ENCODE data around the gene KDM4C. TPM values are rescaled to one million over a fixed set of nuclear protein-coding genes. Genes with fewer than 3 reads are reported as not detected.

KDM4C gene
- total RNA-seq, 4 donors from 2014 or later = 75.0 to 95.9 (median 88.9) TPM

GRCh38 chr9:6986141-6986815, 228.5 kb downstream of the KDM4C start:
- in situ Hi-C loops (cut with MboI; ENCODE audit: low pct_ligation_motif_present in 1 of 4, low pct_unique_long_range_greater_than_20kb in 1 of 4, low sequenced_read_pairs in 3 of 4) (no loop called here), intact Hi-C loops (cut with DNase I; ENCODE audit: low total_unique reads) (no loop called here)
- Histone ChIP-seq H3K9me3 (no peaks in the 10 kb centered on the region), H3K4me3 (no peak overlapping the region), H3K4me1 (no peaks in the 10 kb centered on the region), H3K27me3 (no peaks in the 10 kb centered on the region), H3K27ac (no peak overlapping the region), H3K36me3 (peaks cover 0 to 37% (median 11%) of the 10 kb centered on the region in 4 donors)
- WGBS, 2 donors (ENCODE audit: low coverage in 1 of 2) = 53 to 86% methylated on average over 3 to 5 of the region's 5 CpGs
- no peak for TF ChIP-seq POLR2AphosphoS5 (IDR thresholded peaks at IDR 0.05)
- TF ChIP-seq EP300 (IDR thresholded peaks at IDR 0.05; ENCODE audit: low read depth) = no peak
- no peak for TF ChIP-seq CTCF (IDR thresholded peaks at IDR 0.05)
- TF ChIP-seq POLR2A (IDR thresholded peaks at IDR 0.05) = no peak
- DNase-seq = no peak

- no peaks in the 10 kb centered on the region for H3K4me1 ChIP-seq
- H3K27ac ChIP-seq = no peak overlapping the region
- H3K27me3 ChIP-seq = no peaks in the 10 kb centered on the region
- no peaks in the 10 kb centered on the region for H3K9me3 ChIP-seq
- intact Hi-C loops (cut with DNase I; ENCODE audit: low total_unique reads) = no loop called here
- peaks cover 0 to 45% (median 11%) of the 10 kb centered on the region in 4 donors for H3K36me3 ChIP-seq
- in situ Hi-C loops (cut with MboI; ENCODE audit: low pct_ligation_motif_present in 1 of 4, low pct_unique_long_range_greater_than_20kb in 1 of 4, low sequenced_read_pairs in 3 of 4) = no loop called here
- no peak overlapping the region for H3K4me3 ChIP-seq
- 94 to 100% methylated on average over 3 of the region's 3 CpGs for WGBS, 2 donors (ENCODE audit: low coverage in 1 of 2)
- DNase-seq = no peak
- TF ChIP-seq POLR2AphosphoS5 (IDR thresholded peaks at IDR 0.05) (no peak), EP300 (IDR thresholded peaks at IDR 0.05; ENCODE audit: low read depth) (no peak), CTCF (IDR thresholded peaks at IDR 0.05) (no peak), POLR2A (IDR thresholded peaks at IDR 0.05) (no peak)
Observed at GRCh38 chr9:6987381-6987780, 229.6 kb downstream of the KDM4C start.

GRCh38 chr9:6991418-6991817, 233.6 kb downstream of the KDM4C start:
- in situ Hi-C loops (cut with MboI; ENCODE audit: low pct_ligation_motif_present in 1 of 4, low pct_unique_long_range_greater_than_20kb in 1 of 4, low sequenced_read_pairs in 3 of 4) = no loop called here
- no peak overlapping the region for H3K4me3 ChIP-seq
- DNase-seq = no peak
- no peak overlapping the region for H3K27ac ChIP-seq
- 97 to 100% methylated on average over 1 of the region's 1 CpG for WGBS, 2 donors (ENCODE audit: low coverage in 1 of 2)
- H3K4me1 ChIP-seq = no peaks in the 10 kb centered on the region
- H3K36me3 ChIP-seq = peaks cover 0 to 36% (median 7%) of the 10 kb centered on the region in 4 donors
- no peaks in the 10 kb centered on the region for H3K27me3 ChIP-seq
- intact Hi-C loops (cut with DNase I; ENCODE audit: low total_unique reads) = no loop called here
- H3K9me3 ChIP-seq = no peaks in the 10 kb centered on the region
- TF ChIP-seq EP300 (IDR thresholded peaks at IDR 0.05; ENCODE audit: low read depth) (no peak), POLR2A (IDR thresholded peaks at IDR 0.05) (no peak)

GRCh38 chr9:6996061-6996854, 238.5 kb downstream of the KDM4C start:
- DNase-seq = no peak
- peaks cover 0 to 23% (median 6%) of the 10 kb centered on the region in 4 donors for H3K36me3 ChIP-seq
- in situ Hi-C loops (cut with MboI; ENCODE audit: low pct_ligation_motif_present in 1 of 4, low pct_unique_long_range_greater_than_20kb in 1 of 4, low sequenced_read_pairs in 3 of 4) (no loop called here), intact Hi-C loops (cut with DNase I; ENCODE audit: low total_unique reads) (no loop called here)
- H3K9me3 ChIP-seq = no peaks in the 10 kb centered on the region
- H3K27me3 ChIP-seq = no peaks in the 10 kb centered on the region
- WGBS, 2 donors (ENCODE audit: low coverage in 1 of 2) = 92 to 93% methylated on average over 5 to 7 of the region's 7 CpGs
- H3K4me1 ChIP-seq = no peaks in the 10 kb centered on the region
- H3K4me3 ChIP-seq = no peak overlapping the region
- TF ChIP-seq POLR2A (IDR thresholded peaks at IDR 0.05) (no peak), EP300 (IDR thresholded peaks at IDR 0.05; ENCODE audit: low read depth) (no peak), CTCF (IDR thresholded peaks at IDR 0.05) (no peak), POLR2AphosphoS5 (IDR thresholded peaks at IDR 0.05) (no peak)
- no peak overlapping the region for H3K27ac ChIP-seq
